Esophagus muscularis mucosa (tissue), 4 donors: ENCODE data around the gene PHACTR1. TPM values are rescaled to one million over a fixed set of nuclear protein-coding genes. Genes with fewer than 3 reads are reported as not detected.

Experiments used
- DNase-seq: peaks from one replicate; pipeline ENCODE4 v3.0.0-alpha.2; 2017; ENCODE audit errors: extremely low spot score
- H3K27ac ChIP-seq, 4 donors: fragments of 200-600 bp; sonication (generic); replicated peaks in 1 of 4; 1 replicate in 3 of 4; 2 replicates in 1 of 4; pipeline ENCODE4 v1.5.1; 2016 to 2019; ENCODE audit warnings: mild to moderate bottlenecking in 1 of 4
- H3K27me3 ChIP-seq, 4 donors: fragments of 200-600 bp; sonication (generic); one replicate each; pipeline versions ENCODE4 v1.5.1 to v1.6.0; 2016 to 2019
- H3K36me3 ChIP-seq, 4 donors: fragments of 200-600 bp; sonication (generic); one replicate each; pipeline ENCODE4 v1.5.1; 2016 to 2019
- H3K4me1 ChIP-seq, 4 donors: fragments of 200-600 bp; sonication (generic); one replicate each; pipeline ENCODE4 v1.5.1; 2016 to 2019
- H3K4me3 ChIP-seq, 4 donors: fragments of 200-600 bp; sonication (generic); 1 replicate in 2 of 4; 2 replicates in 2 of 4; pipeline ENCODE4 v1.5.1; 2016 to 2019; ENCODE audit warnings: mild to moderate bottlenecking in 4 of 4, moderate library complexity in 1 of 4
- H3K9me3 ChIP-seq, 4 donors: fragments of 200-600 bp; sonication (generic); 1 replicate in 3 of 4; 2 replicates in 1 of 4; pipeline ENCODE4 v1.5.1; 2016 to 2019
- EP300 ChIP-seq: sonication (generic); formaldehyde crosslinking; IDR thresholded peaks from one replicate; pipeline ENCODE4 v1.6.1; 2017; ENCODE audit warnings: antibody characterized with exemption
- POLR2A ChIP-seq: fragments of 450-650 bp; IDR thresholded peaks from one replicate; pipeline ENCODE4 v1.6.1; 2017; ENCODE audit warnings: antibody characterized with exemption, moderate library complexity, mild to moderate bottlenecking, low read depth
- POLR2AphosphoS5 ChIP-seq, 2 donors: sonication (generic); formaldehyde crosslinking; IDR thresholded peaks; one replicate each; pipeline ENCODE4 v1.6.1; 2017; ENCODE audit warnings: antibody characterized with exemption in 2 of 2
- WGBS: methylation state at CpG from one replicate; pipeline ENCODE4 v1.1.5; 2018; 5-methylcytosine and 5-hydroxymethylcytosine counted together
- intact Hi-C: fragments of 100-400 bp; cut with DNase I; formaldehyde crosslinking; loops from one replicate; pipeline ENCODE4 v1.15.1; 2023
- total RNA-seq, 4 donors: library from RNA; depleted of rRNA; stranded (reverse); fragments of >200 nt; gene quantifications; one replicate each; pipeline versions ENCODE4 v1.1.0 to v1.2.1, GENCODE V29; 2016
- TF ChIP-seq, protein P1 (sequence below), 3 experiments: fragments of 200-600 bp in 2 of 3; fragments of 450-650 bp in 1 of 3; sonication (generic) in 2 of 3; IDR thresholded peaks; one replicate each; pipeline ENCODE4 v1.5.1; 2017 to 2019; ENCODE audit warnings: antibody characterized with exemption in 3 of 3, mild to moderate bottlenecking in 2 of 3, moderate library complexity in 1 of 3

PHACTR1 gene
- total RNA-seq, 4 donors from 2014 or later = 0.83 to 4.2 (median 3.1) TPM

DNA sequence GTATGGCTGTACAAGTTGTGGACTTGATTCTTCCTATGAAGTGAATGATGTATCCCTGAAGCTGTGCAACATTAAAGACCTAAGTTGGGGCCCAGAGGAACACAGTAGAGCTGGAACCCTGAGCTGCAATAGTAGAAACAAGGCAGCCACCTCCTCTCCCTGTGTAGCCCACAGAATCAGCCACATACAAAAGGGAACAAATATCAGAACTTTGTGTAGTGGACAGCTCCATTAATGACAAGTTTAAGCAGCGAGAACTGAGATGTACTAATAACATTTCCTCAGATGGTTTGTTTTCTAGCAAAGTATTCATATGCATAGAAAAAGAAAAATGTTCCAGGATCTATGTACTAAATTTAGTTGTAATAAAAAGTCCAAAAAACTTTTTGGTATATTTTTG, 19.2 kb downstream of the PHACTR1 start:
- WGBS = 19% methylated on average over 1 of the region's 1 CpG
- TF ChIP-seq EP300 = no peak
- no peak for TF ChIP-seq POLR2AphosphoS5 (IDR thresholded peaks at IDR 0.05)
- TF ChIP-seq POLR2A = no peak

DNA sequence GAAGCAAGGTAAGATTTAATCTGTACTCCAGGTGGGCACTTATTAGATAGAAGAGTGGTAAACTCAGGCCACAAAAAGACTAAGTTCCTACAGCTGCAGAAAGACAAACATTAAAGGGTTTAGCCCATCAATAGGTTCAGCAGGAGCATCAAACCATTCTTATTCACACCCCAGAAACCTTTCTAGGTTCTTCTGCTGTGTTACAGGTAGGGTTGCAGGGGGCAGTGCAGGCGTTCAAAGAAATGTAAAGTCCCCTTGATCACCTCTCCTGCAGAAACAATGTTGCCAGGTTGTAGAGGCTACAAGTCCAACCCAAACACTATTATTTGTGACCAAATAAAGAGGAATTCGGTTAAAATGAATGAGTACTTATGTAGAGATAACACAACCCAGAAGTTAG, 31.8 kb downstream of the PHACTR1 start:
- Histone ChIP-seq H3K4me3 (no peak overlapping the region), H3K27ac (no peak overlapping the region), H3K9me3 (no peaks in the 10 kb centered on the region), H3K4me1 (peaks cover 6 to 15% (median 13%) of the 10 kb centered on the region in 4 donors), H3K36me3 (no peaks in the 10 kb centered on the region), H3K27me3 (peaks cover 0 to 45% (median 21%) of the 10 kb centered on the region in 4 donors)
- intact Hi-C loops = no loop called here
- DNase-seq = no peak
- 8% methylated on average over 2 of the region's 2 CpGs for WGBS
- TF ChIP-seq EP300 = no peak
- TF ChIP-seq POLR2AphosphoS5 (IDR thresholded peaks at IDR 0.05) = no peak
- TF ChIP-seq, protein P1, sequence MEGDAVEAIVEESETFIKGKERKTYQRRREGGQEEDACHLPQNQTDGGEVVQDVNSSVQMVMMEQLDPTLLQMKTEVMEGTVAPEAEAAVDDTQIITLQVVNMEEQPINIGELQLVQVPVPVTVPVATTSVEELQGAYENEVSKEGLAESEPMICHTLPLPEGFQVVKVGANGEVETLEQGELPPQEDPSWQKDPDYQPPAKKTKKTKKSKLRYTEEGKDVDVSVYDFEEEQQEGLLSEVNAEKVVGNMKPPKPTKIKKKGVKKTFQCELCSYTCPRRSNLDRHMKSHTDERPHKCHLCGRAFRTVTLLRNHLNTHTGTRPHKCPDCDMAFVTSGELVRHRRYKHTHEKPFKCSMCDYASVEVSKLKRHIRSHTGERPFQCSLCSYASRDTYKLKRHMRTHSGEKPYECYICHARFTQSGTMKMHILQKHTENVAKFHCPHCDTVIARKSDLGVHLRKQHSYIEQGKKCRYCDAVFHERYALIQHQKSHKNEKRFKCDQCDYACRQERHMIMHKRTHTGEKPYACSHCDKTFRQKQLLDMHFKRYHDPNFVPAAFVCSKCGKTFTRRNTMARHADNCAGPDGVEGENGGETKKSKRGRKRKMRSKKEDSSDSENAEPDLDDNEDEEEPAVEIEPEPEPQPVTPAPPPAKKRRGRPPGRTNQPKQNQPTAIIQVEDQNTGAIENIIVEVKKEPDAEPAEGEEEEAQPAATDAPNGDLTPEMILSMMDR (IDR thresholded peaks at IDR 0.05) = no peak
- TF ChIP-seq POLR2A = no peak

More for the DNA sequence above, 19.2 kb downstream of the PHACTR1 start:
- Histone ChIP-seq H3K9me3 (no peaks in the 10 kb centered on the region), H3K4me1 (no peaks in the 10 kb centered on the region), H3K36me3 (no peaks in the 10 kb centered on the region), H3K27ac (no peak overlapping the region), H3K27me3 (no peaks in the 10 kb centered on the region), H3K4me3 (no peak overlapping the region)
- intact Hi-C loops = no loop called here
- no peak for DNase-seq

GRCh38 chr6:12748815-12749521, 32.4 kb downstream of the PHACTR1 start:
- H3K9me3 ChIP-seq = no peaks in the 10 kb centered on the region
- WGBS = 1% methylated on average over 20 of the region's 23 CpGs
- H3K4me1 ChIP-seq = peaks cover 6 to 15% (median 13%) of the 10 kb centered on the region in 4 donors
- intact Hi-C loops = no loop called here
- peaks cover 0 to 47% (median 21%) of the 10 kb centered on the region in 4 donors for H3K27me3 ChIP-seq
- H3K36me3 ChIP-seq = no peaks in the 10 kb centered on the region
- H3K4me3 ChIP-seq = peak overlapping the region in 1 of 4 donors; percentile 30
- no peak overlapping the region for H3K27ac ChIP-seq
- TF ChIP-seq POLR2AphosphoS5 (IDR thresholded peaks at IDR 0.05) (no peak), EP300 (no peak), POLR2A (no peak)
- no peak for DNase-seq

- intact Hi-C loops = no loop called here
Measured at GRCh38 chr6:12749531-12750379, 33.2 kb downstream of the PHACTR1 start.

DNA sequence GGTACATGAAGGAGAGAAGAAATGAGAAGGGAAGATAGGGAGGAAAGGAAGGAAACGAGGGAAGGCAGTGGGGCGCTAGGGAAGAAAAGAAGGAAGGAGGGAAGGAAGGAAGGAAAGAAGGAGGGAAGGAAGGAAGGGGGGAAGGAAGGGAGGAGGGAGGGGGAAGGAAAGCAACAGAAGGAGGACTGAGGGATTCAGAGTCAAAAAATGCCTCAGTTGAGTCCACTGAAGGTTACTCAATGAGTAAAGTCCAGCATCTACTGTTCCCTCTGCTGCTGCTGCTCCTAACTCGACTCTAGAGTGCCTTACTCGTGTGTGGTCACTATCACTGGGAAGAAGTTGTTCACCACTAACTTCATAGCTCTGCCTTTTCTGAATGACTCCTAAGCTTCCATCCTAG, 33.8 kb downstream of the PHACTR1 start:
- intact Hi-C loops = no loop called here
- Histone ChIP-seq H3K27ac (no peak overlapping the region), H3K36me3 (no peaks in the 10 kb centered on the region), H3K9me3 (no peaks in the 10 kb centered on the region), H3K4me1 (peaks cover 6 to 15% (median 13%) of the 10 kb centered on the region in 4 donors), H3K4me3 (no peak overlapping the region), H3K27me3 (peaks cover 0 to 56% (median 21%) of the 10 kb centered on the region in 4 donors)
- TF ChIP-seq EP300 (no peak), POLR2AphosphoS5 (IDR thresholded peaks at IDR 0.05) (no peak), POLR2A (no peak)
- TF ChIP-seq, protein P1 (IDR thresholded peaks at IDR 0.05) = no peak
- WGBS = 17% methylated on average over 4 of the region's 4 CpGs
- DNase-seq = no peak

More at GRCh38 chr6:12749531-12750379, 33.2 kb downstream of the PHACTR1 start:
- DNase-seq = no peak
- Histone ChIP-seq H3K27me3 (peaks cover 0 to 55% (median 21%) of the 10 kb centered on the region in 4 donors), H3K4me3 (peak overlapping the region; percentile 17 to 30 (median 22)), H3K9me3 (no peaks in the 10 kb centered on the region), H3K4me1 (peaks cover 6 to 15% (median 13%) of the 10 kb centered on the region in 4 donors), H3K27ac (no peak overlapping the region), H3K36me3 (no peaks in the 10 kb centered on the region)
- TF ChIP-seq POLR2AphosphoS5 (IDR thresholded peaks at IDR 0.05) (no peak), POLR2A (no peak), EP300 (no peak)
- TF ChIP-seq, protein P1 (IDR thresholded peaks at IDR 0.05) = no peak
- 3% methylated on average over 36 of the region's 75 CpGs for WGBS
